ENCODE data around the gene PRSS23. TPM values are rescaled to one million over a fixed set of nuclear protein-coding genes. Genes with fewer than 3 reads are reported as not detected.

The PRSS23 gene
- total RNA-seq, 1 donor from 2014 or later, result 38.5 TPM

GRCh38 chr11:86774417-86774816, 25.9 kb upstream of the PRSS23 start:
- no peak overlapping the region for H3K4me3 ChIP-seq (ENCODE audit: low read depth, low read length)
- H3K27me3 ChIP-seq (ENCODE audit: control insufficient read depth, insufficient read depth, low read length), result no peaks in the 10 kb centered on the region
- no peak for DNase-seq (ENCODE audit: low read depth)
- no peaks in the 10 kb centered on the region for H3K36me3 ChIP-seq (ENCODE audit: control insufficient read depth, insufficient read depth, low read length)
- TF ChIP-seq CTCF (IDR thresholded peaks at IDR 0.05; ENCODE audit: insufficient read depth, low read length, poor library complexity, severe bottlenecking), result no peak

- no peak overlapping the region for H3K4me3 ChIP-seq (ENCODE audit: low read depth, low read length)
- no peak for DNase-seq (ENCODE audit: low read depth)
- no peaks in the 10 kb centered on the region for H3K36me3 ChIP-seq (ENCODE audit: control insufficient read depth, insufficient read depth, low read length)
- TF ChIP-seq CTCF (IDR thresholded peaks at IDR 0.05; ENCODE audit: insufficient read depth, low read length, poor library complexity, severe bottlenecking), result no peak
- no peaks in the 10 kb centered on the region for H3K27me3 ChIP-seq (ENCODE audit: control insufficient read depth, insufficient read depth, low read length)
These were observed 25.0 kb upstream of the PRSS23 start for GRCh38 chr11:86775361-86775760.

- no peak overlapping the region for H3K4me3 ChIP-seq (ENCODE audit: low read depth, low read length)
- no peak for TF ChIP-seq CTCF (IDR thresholded peaks at IDR 0.05; ENCODE audit: insufficient read depth, low read length, poor library complexity, severe bottlenecking)
- DNase-seq (ENCODE audit: low read depth), result no peak
These were observed 18.8 kb upstream of the PRSS23 start for GRCh38 chr11:86781546-86781945.

GRCh38 chr11:86782742-86783141, 17.6 kb upstream of the PRSS23 start:
- DNase-seq (ENCODE audit: low read depth), result no peak
- Histone ChIP-seq H3K36me3 (ENCODE audit: control insufficient read depth, insufficient read depth, low read length) (no peaks in the 10 kb centered on the region), H3K27me3 (ENCODE audit: control insufficient read depth, insufficient read depth, low read length) (no peaks in the 10 kb centered on the region), H3K4me3 (ENCODE audit: low read depth, low read length) (no peak overlapping the region)
- no peak for TF ChIP-seq CTCF (IDR thresholded peaks at IDR 0.05; ENCODE audit: insufficient read depth, low read length, poor library complexity, severe bottlenecking)

More at GRCh38 chr11:86781546-86781945, 18.8 kb upstream of the PRSS23 start:
- no peaks in the 10 kb centered on the region for H3K36me3 ChIP-seq (ENCODE audit: control insufficient read depth, insufficient read depth, low read length)
- H3K27me3 ChIP-seq (ENCODE audit: control insufficient read depth, insufficient read depth, low read length), result no peaks in the 10 kb centered on the region

GRCh38 chr11:86783661-86784060, 16.7 kb upstream of the PRSS23 start:
- Histone ChIP-seq H3K27me3 (ENCODE audit: control insufficient read depth, insufficient read depth, low read length) (no peaks in the 10 kb centered on the region), H3K4me3 (ENCODE audit: low read depth, low read length) (no peak overlapping the region), H3K36me3 (ENCODE audit: control insufficient read depth, insufficient read depth, low read length) (no peaks in the 10 kb centered on the region)
- DNase-seq (ENCODE audit: low read depth), result no peak
- no peak for TF ChIP-seq CTCF (IDR thresholded peaks at IDR 0.05; ENCODE audit: insufficient read depth, low read length, poor library complexity, severe bottlenecking)

GRCh38 chr11:86784241-86784681, 16.1 kb upstream of the PRSS23 start:
- Histone ChIP-seq H3K36me3 (ENCODE audit: control insufficient read depth, insufficient read depth, low read length) (no peaks in the 10 kb centered on the region), H3K27me3 (ENCODE audit: control insufficient read depth, insufficient read depth, low read length) (no peaks in the 10 kb centered on the region), H3K4me3 (ENCODE audit: low read depth, low read length) (no peak overlapping the region)
- TF ChIP-seq CTCF (IDR thresholded peaks at IDR 0.05; ENCODE audit: insufficient read depth, low read length, poor library complexity, severe bottlenecking), result no peak
- no peak for DNase-seq (ENCODE audit: low read depth)

Data from kidney epithelial cell (primary cell).